ENCODE measurements around the gene MLXIP.

The MLXIP gene

GRCh38 chr12:122080149-122081082 lies 1.9 kb downstream of the MLXIP start:
- peak; percentile 53 for DNase-seq

- no peak for DNase-seq
Observed at GRCh38 chr12:122081083-122081696, 2.6 kb downstream of the MLXIP start.

- peak; percentile 53 for DNase-seq
Observed at GRCh38 chr12:122081697-122082221, 3.2 kb downstream of the MLXIP start.

- DNase-seq = no peak
Observed at GRCh38 chr12:122082621-122083356, 4.2 kb downstream of the MLXIP start.

GRCh38 chr12:122084857-122085405 lies 6.4 kb downstream of the MLXIP start:
- DNase-seq = no peak

GRCh38 chr12:122085591-122085990 lies 7.0 kb downstream of the MLXIP start:
- DNase-seq = no peak

- no peak for DNase-seq
Observed at GRCh38 chr12:122086116-122086515, 7.6 kb downstream of the MLXIP start.

- DNase-seq = no peak
Observed at GRCh38 chr12:122086641-122087285, 8.2 kb downstream of the MLXIP start.

- no peak for DNase-seq
Observed at GRCh38 chr12:122087431-122088178, 9.0 kb downstream of the MLXIP start.

- no peak for DNase-seq
Observed at GRCh38 chr12:122088179-122088810, 9.7 kb downstream of the MLXIP start.

- peak; percentile 40 for DNase-seq
Observed at GRCh38 chr12:122089077-122089476, 10.5 kb downstream of the MLXIP start.

- no peak for DNase-seq
Observed at GRCh38 chr12:122090759-122091515, 12.4 kb downstream of the MLXIP start.

- DNase-seq = no peak
Observed at GRCh38 chr12:122093098-122093883, 14.7 kb downstream of the MLXIP start.

- DNase-seq = no peak
Observed at GRCh38 chr12:122094137-122094734, 15.7 kb downstream of the MLXIP start.

- DNase-seq = peak; percentile 11
Observed at GRCh38 chr12:122094735-122095631, 16.4 kb downstream of the MLXIP start.

- DNase-seq = no peak
Observed at GRCh38 chr12:122096014-122096413, 17.5 kb downstream of the MLXIP start.

GRCh38 chr12:122096591-122097149 lies 18.1 kb downstream of the MLXIP start:
- no peak for DNase-seq

- DNase-seq = no peak
Observed at GRCh38 chr12:122097584-122097926, 19.0 kb downstream of the MLXIP start.
